GM18511 (cell line): ENCODE measurements around the gene PARD6A.
A peak's percentile ranks its signal among the peaks of the same experiment; 100 is the strongest.

Experiments used
- ATAC-seq: cut with Tn5 transposase; IDR thresholded peaks from one replicate; pipeline ENCODE4 v1.9.1; 2021; ENCODE audit warnings: mild to moderate bottlenecking, moderate library complexity; ENCODE audit not compliant: unreplicated experiment

The PARD6A gene

DNA sequence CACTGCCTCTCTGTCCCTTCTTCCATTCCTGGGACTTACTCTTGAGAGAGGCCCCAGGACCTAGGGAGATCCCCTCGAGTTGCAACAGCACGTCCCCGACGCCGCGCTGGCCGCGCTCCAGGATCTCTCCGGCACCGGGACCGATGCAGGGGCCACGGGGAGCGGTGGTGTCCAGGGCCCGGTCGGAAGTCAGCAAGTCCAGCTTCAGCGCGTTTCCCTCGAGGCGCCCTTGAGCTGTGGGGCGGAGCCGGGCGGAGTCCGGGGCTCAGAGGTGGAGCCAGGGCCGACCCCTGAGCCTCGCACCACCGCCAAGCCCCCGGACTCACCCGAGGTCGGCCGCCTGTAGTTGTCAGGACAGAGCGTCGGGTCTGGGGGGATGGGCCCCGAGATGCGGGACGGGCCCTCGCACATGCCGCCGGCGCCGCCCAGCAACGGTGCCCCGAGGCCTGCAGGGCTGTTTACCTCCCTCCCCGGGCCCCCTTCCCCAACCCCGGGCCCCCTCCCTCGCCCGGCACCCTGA is 5.3 kb downstream of the PARD6A start:
- ATAC-seq: no peak

GRCh38 chr16:67666559-67667452 is 6.0 kb downstream of the PARD6A start, which contains the start of the genes C16orf86 and ENKD1:
Gene C16orf86, plus strand, starts transcription at chr16:67666814. Its CDS starts 157 bp downstream, at chr16:67666971.
Gene ENKD1, minus strand, starts transcription at chr16:67666750. Its CDS starts 308 bp downstream, at chr16:67666442.
- ATAC-seq: peak; percentile 60

DNA sequence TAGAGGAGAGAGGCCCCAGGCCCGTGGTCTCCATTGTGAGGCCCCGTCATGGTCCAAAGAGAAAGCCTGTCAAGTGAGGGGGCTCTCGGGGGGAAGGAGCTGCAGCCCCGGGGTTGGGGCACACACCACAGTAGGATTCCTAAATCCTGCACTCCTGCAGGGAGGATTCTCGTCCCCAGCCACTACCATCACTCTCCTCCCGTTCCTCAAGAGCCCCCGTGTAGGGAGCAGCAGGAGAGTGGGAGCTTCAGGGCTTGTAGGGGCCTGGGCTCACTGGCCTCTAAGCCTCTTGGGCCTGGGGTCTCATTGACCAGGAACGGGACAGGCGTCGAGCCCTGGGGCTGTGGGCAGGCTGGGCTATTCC is 6.7 kb downstream of the PARD6A start:
- ATAC-seq: no peak

DNA sequence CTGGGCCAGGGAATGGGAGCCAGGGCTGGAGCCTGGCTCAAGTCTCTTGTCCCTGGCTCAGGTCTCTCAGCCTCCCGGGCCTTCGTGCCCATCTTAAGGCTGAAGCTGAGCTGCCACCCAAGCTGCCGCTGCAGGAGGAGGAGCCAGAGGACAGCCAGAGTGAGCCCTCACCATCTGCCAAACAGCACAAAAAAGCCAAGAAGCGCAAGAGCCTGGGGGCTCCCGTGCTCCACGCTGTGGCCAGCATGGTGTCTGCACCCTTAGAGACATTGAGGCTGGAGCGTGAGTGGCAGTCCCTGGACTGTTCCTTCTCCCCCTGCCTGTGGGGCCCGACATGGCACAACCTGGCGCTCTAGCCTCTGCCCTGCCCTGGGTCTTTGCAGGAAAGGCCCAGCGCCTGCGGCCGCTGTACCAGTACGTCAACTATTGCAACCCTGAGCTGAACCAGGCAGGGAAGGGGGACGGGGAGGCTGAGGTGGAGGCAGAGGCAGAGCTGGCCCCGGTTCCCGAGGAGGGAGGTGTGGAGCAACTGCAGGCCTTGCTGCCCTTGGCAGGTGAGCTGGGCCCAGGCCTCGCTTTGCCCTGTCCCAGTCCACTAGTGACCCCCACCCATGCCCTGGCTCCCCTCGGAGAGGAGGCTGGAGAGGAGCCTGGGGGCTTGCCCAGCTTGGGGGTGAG is 7.2 kb downstream of the PARD6A start:
- peak; percentile 82 for ATAC-seq

DNA sequence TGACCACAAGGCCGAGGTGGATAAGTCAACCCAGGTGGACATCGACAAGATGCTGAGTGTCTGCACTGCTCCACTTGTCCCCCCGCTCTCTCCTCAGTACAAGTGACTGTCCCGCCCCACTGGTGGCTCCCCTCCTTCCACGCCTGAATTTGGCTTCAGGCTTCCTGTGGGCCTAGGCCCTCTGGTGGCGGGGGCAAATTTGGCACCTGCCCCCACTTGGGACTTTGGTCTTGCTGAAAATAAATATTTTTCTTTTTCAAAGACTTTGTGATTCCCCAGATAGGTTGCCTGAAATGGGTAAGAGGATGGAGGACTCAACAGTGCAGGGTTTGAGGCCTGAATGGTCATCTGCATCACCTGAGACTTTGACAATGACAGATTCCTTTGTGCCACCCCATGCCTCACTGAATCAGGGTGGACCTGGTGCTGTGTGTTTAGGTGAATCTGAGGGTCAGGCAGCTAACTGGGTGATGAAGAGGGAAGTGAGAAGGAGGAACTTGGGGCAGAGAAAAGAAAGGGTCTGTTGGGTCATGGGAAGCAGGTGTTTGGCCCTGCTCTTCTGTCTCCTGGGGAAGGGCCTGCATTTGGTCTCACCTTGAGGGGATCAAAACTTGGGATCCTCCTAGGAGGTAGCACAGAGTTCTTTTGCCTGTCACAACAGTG is 7.9 kb downstream of the PARD6A start:
- ATAC-seq: no peak

DNA sequence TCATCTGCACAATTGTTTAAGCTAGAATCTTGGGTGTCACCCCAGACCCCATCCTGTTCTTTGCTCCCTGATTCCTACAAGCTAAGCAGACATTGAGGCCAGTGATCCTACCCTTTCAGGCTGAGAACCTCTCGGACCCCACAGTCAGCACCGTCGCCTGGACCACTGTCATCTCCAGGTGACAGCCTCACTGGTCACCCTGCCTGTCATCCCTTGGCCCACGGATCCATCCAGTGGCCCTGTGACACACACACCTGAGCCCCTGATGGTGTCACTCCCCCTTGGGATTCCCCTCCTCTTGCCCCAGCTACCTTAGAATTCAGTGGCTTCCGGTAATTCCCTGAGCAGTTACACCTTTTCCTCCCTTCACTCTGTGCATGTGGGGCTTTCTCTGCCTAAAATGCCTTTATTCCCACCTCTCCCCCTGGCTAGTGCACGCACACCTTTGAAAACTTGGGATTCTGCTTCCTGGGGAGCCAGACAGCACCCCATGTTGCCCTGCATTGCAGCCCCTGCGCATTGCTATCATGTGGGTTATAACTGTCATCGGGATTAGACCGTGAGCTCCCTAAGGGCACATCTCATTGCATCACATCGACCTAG is 8.8 kb downstream of the PARD6A start:
- no peak for ATAC-seq

- no peak for ATAC-seq
These were observed 11.5 kb downstream of the PARD6A start for GRCh38 chr16:67672306-67672705.

DNA sequence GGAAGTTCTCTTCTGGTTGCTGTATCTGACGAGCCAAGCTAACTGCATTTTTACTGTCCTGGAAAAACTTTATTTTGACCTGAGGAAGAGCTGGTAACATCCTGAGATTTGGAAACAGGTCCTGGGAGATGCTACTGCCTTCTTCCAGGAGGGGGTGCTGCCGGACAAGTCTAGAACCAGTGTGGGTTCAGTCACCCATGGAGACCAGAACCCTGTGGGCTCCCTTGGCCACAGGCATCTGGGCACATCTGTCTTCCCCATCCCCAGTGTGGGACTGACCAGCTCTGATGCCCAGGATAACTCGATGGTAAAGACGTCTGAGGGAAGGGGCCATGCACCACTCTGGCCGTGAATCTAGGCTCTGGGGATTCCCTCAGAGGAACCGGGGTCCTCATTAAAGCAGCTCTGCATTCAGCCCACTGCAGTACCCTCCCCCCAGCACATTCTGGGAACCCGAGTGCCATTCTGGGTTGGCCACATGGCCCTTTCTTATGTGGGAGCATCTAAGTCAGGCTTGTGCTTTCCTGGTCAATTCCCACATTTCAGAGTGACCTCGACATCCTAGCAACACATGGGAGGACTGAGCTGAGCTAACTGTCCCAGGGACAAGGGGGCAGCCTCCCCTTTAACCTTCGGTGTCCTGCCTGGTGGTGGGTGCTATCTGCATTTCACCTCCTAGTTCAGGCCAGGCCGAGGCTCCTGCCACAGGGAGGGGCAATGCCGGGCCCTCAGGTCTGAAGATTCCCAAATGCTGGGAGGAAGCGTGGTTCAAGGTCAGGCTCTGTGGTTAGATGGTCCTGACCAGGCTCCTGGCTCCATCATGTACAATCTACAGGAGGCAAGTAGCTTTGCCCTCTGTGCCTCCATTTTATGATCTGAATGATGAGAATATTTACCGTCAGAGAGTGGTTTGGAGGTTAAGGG is 12.2 kb downstream of the PARD6A start:
- no peak for ATAC-seq

- no peak for ATAC-seq
These were observed 13.2 kb downstream of the PARD6A start for GRCh38 chr16:67673712-67674580.

GRCh38 chr16:67674851-67675578 is 14.3 kb downstream of the PARD6A start:
- ATAC-seq: no peak

DNA sequence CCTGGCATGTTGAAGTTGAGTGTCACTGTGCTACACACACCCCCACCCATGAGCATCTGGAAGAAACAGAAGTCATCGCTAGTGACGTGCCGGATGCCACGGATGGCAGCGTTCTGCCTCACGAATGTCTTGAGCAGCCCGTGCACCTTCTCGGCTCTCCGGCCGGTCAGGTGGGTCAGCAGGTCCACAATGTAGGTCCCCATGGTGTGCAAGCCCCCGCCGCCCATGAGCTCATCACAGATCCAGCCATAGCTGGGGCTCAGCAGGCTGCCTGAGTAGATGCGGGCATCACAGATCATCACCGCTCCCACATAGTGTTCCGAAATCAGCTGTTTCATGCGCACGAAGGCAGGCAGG is 14.8 kb downstream of the PARD6A start:
- ATAC-seq: no peak

DNA sequence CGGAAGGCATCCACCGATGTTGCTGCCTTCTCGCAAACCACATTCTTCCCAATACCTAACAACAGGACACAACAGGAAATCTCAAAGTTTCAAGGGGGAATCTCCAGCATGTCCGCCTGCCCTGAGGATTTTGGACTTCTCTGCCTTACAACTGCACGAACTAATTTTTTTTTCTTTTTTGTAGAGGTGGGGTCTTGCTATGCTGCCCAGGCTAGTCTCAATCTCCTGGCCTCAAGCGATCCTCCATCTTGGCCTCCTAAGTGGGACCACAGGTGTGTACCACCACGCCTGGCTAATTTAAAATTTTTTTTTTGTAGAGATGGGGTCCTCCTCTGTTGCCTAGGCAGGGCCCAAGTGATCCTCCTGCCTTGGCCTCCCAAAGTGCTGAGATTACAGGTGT is 15.2 kb downstream of the PARD6A start:
- no peak for ATAC-seq

GRCh38 chr16:67676516-67676915 is 15.8 kb downstream of the PARD6A start:
- no peak for ATAC-seq

DNA sequence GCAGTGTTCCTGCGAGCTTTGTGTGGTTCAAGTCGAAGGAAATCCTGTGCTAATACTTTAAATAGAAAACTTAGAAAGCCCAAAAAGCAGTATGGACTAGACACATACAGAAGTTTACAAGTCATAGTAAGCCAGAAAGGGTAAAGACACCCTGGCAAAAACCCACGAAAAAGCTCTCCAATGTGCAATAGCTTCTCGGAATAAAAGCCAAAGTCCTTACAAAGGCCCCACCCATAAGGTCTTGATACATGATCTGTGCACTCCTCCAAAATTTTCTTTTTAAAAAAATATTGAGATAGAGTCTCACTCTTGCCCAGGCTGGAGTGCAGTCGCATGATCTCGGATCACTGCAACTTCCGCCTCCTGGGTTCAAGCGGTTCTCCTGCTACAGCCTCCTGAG is 16.2 kb downstream of the PARD6A start:
- no peak for ATAC-seq

DNA sequence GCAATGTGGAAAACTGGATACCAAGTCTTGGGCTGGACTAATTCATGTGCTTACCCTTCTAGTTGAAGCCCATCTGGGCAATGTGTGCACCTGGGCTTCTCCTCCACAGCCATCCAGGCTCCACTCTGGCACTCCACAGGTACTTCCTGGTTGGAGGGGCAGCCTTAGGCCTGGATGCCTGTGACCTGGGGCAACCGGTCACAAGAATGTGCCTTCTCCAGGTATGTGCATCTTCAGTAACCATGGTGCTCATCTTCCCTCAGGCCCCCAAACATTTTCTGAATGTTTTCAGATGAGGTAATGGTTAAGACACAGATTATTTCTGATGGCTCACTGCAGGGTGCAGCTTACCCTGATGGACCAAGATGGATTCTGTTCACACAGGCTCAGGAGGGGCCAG is 17.0 kb downstream of the PARD6A start:
- no peak for ATAC-seq

DNA sequence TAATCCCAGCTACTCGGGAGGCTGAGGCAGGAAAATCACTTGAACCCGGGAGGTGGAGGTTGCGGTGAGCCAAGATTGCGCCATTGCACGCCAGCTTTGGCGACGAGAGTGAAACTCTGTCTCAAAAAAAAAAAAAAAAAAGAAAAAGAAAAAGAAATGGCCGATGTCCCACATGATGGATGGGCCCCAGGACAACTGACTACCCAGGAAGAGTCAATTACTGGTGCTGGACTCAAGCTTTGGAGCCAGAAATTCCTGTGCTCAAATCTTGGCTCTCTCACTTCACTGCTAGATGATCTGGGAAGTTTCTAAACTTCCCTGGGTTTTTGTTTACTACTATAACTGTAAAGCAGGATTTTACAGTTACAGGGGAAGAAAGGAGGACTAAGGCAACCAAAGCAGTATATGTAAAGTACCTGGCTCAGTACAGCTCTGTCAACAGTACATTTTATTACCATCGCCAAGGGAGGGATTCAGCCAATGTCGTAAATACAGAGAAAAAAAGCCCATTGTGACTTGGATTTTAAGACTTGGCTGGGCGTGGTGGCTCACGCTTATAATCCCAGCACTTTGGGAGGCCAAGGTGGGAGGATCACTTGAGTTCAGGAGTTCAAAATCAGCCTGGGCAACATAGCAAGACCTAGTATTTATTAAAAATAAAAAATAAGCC is 17.7 kb downstream of the PARD6A start:
- ATAC-seq: no peak

DNA sequence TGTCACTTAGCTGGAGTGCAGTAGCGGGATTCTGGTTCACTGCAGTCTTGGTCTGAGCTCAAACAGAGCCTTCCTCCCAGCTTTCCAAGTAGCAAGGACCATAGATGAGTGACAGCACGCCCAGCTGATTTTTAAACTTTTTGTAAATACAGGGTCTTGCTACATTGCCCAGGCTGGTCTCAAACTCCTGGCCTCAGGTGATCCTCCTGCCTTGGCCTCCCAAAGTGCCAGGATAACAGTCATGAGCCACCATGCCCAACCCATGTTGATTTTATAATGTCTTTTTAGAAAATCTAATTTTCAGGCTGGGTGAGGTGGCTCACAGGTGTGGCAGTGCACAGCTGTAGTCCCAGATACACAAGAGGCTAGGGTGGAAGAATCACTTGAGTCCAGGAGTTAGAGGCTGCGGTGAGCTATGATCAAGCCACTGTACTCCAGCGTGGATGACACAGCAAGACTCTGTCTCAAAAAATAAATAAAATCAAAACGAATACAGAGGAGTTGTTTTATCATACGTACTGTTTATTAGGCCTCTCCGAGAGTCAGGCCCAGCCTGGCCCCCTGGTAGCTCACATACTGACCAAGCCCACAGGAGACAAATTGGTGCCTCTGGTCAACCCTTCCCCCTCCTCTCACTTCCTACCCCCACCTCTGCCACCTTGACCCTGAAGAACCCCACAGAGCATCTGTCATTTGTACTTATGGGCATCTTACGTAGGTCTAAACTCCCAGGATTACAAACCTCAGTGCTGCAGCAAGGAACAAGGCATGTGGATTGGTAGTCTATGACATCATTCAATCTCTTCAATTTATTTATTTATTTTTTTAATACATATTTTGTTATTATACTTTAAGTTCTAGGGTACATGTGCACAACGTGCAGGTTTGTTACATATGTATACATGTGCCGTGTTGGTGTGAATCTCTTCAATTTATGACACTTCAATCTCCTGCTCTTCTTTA is 19.5 kb downstream of the PARD6A start:
- no peak for ATAC-seq
